Naive thymus-derived CD4-positive, alpha-beta T cell (primary cell): ENCODE results near the gene FAM222A. TPM values are rescaled to one million over a fixed set of nuclear protein-coding genes. Genes with fewer than 3 reads are reported as not detected.

Source experiments
- ATAC-seq: fragments of 150-1000 bp; cut with Tn5 transposase; 2 replicates; pipeline ENCODE4 v1.10.0; 2021; ENCODE audit warnings: mild to moderate bottlenecking, moderate library complexity
- CTCF ChIA-PET: fragments of 350-600 bp; sonication (Branson Sonifier 250); formaldehyde crosslinking; loops from one replicate; lab custom pipeline; 2021; ENCODE audit warnings: antibody characterized with exemption; lab: Charles Lee
- POLR2A ChIA-PET: fragments of 350-600 bp; sonication (Branson Sonifier 250); formaldehyde crosslinking; loops from one replicate; lab custom pipeline; 2021; ENCODE audit warnings: antibody characterized with exemption, inconsistent platforms; lab: Charles Lee
- DNase-seq, 9 donors: peaks; one replicate each; pipeline versions ENCODE4 v3.0.0 to v3.0.0-alpha.2; 2020 to 2022; ENCODE audit warnings: mixed read lengths in 1 of 9
- H3K27ac ChIP-seq: one replicate; pipeline ENCODE4 v1.7.0; 2013; ENCODE audit warnings: mild to moderate bottlenecking, low read depth, low read length, moderate library complexity
- H3K27me3 ChIP-seq, 2 donors: one replicate each; pipeline ENCODE4 v1.7.0; 2013; ENCODE audit warnings: low read length in 2 of 2, mild to moderate bottlenecking in 2 of 2, moderate library complexity in 2 of 2; ENCODE audit not compliant: control insufficient read depth in 2 of 2, insufficient read depth in 2 of 2
- H3K36me3 ChIP-seq, 3 experiments: 1 replicate in 2 of 3; 2 replicates in 1 of 3; pipeline ENCODE4 v1.7.0; 2013; ENCODE audit warnings: low read length in 3 of 3, mild to moderate bottlenecking in 3 of 3, moderate library complexity in 1 of 3; ENCODE audit not compliant: insufficient read depth in 3 of 3, control insufficient read depth in 2 of 3
- H3K4me1 ChIP-seq, 2 donors: one replicate each; pipeline ENCODE4 v1.7.0; 2013; ENCODE audit warnings: low read length in 2 of 2, mild to moderate bottlenecking in 2 of 2, moderate library complexity in 1 of 2; ENCODE audit not compliant: control insufficient read depth in 2 of 2, insufficient read depth in 2 of 2
- H3K4me3 ChIP-seq: 2 replicates; pipeline ENCODE4 v1.7.0; 2013; ENCODE audit warnings: mild to moderate bottlenecking, low read length
- H3K9me3 ChIP-seq, 3 experiments: 1 replicate in 2 of 3; 2 replicates in 1 of 3; pipeline ENCODE4 v1.7.0; 2013; ENCODE audit warnings: low read length in 3 of 3; ENCODE audit not compliant: control insufficient read depth in 2 of 3
- H3K27ac Mint-ChIP-seq, 9 donors: one replicate each; pipeline ENCODE4 v1.8.0; 2020 to 2022; ENCODE audit warnings: mixed read lengths in 9 of 9, mild to moderate bottlenecking in 8 of 9, moderate library complexity in 5 of 9, inconsistent platforms in 2 of 9
- H3K27me3 Mint-ChIP-seq, 5 donors: one replicate each; pipeline ENCODE4 v1.8.0; 2021 to 2022; ENCODE audit warnings: mixed read lengths in 5 of 5, mild to moderate bottlenecking in 1 of 5
- H3K36me3 Mint-ChIP-seq, 5 donors: one replicate each; pipeline ENCODE4 v1.8.0; 2020 to 2022; ENCODE audit warnings: mixed read lengths in 5 of 5, mild to moderate bottlenecking in 3 of 5, inconsistent platforms in 1 of 5
- H3K4me1 Mint-ChIP-seq, 7 donors: one replicate each; pipeline ENCODE4 v1.8.0; 2020 to 2022; ENCODE audit warnings: mixed read lengths in 7 of 7, mild to moderate bottlenecking in 3 of 7, inconsistent platforms in 1 of 7
- H3K4me3 Mint-ChIP-seq, 10 donors: one replicate each; pipeline ENCODE4 v1.8.0; 2020 to 2022; ENCODE audit warnings: mild to moderate bottlenecking in 10 of 10, mixed read lengths in 10 of 10, moderate library complexity in 6 of 10, inconsistent platforms in 2 of 10
- H3K9me3 Mint-ChIP-seq, 11 donors: one replicate each; pipeline ENCODE4 v1.8.0; 2020 to 2022; ENCODE audit warnings: mixed read lengths in 11 of 11, mild to moderate bottlenecking in 4 of 11, inconsistent platforms in 1 of 11, moderate library complexity in 1 of 11
- intact Hi-C, 2 donors: fragments of 100-400 bp; cut with micrococcal nuclease; formaldehyde crosslinking; loops; one replicate each; pipeline ENCODE4 v1.15.1; 2023
- polyA plus RNA-seq, 2 donors: library from polyadenylated mRNA; unstranded; fragments of 300-500 nt; fragmentation: Illumina TruSeq; gene quantifications; one replicate each; pipeline ENCODE4 v1.2.3, GENCODE V29; 2021
- total RNA-seq, 6 experiments: library from RNA in 5 of 6; stranded (reverse) in 5 of 6; gene quantifications; 1 replicate in 5 of 6; 2 replicates in 1 of 6; pipeline ENCODE4 v1.2.3 and lab custom pipeline; 2021 to 2026

Gene FAM222A
- total and polyA plus RNA-seq, 7 experiments from 2014 or later, result 0.08 to 1.6 (median 0.38) TPM

DNA sequence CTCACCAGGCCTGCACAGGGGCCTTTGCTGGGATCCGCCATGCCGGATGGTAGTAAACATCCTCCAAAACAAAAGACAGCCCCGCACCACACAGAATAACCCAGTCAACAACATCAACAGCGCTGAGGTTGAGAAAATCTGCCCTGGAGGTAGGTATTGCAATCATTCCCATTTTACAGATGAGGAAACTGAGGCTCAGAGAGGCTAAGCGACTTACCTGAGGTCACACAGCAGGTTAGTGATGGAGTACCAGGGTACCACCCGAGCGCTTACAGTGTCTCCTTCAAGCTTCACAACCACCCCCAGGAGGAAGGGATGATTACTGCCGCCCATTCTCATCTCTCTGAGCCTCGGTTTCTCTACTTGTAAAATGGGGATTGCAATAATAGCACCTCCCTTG is 104.6 kb downstream of the FAM222A start:
- Histone ChIP-seq H3K27ac (no peak overlapping the region), H3K27me3 (no peaks in the 10 kb centered on the region), H3K36me3 (no peaks in the 10 kb centered on the region), H3K9me3 (no peaks in the 10 kb centered on the region), H3K4me3 (no peak overlapping the region), H3K4me1 (no peaks in the 10 kb centered on the region)
- ChIA-PET POLR2A (no interaction called here), CTCF (no interaction called here)
- H3K27me3 Mint-ChIP-seq, result peaks cover 0 to 16% (median 0%) of the 10 kb centered on the region in 5 donors
- DNase-seq, result no peak
- H3K27ac Mint-ChIP-seq, result no peak overlapping the region
- intact Hi-C loops, result no loop called here
- peaks cover 0 to 1% (median 0%) of the 10 kb centered on the region in 7 donors for H3K4me1 Mint-ChIP-seq
- no peak overlapping the region for H3K4me3 Mint-ChIP-seq
- no peaks in the 10 kb centered on the region for H3K9me3 Mint-ChIP-seq
- no peaks in the 10 kb centered on the region for H3K36me3 Mint-ChIP-seq
- no peak for ATAC-seq

DNA sequence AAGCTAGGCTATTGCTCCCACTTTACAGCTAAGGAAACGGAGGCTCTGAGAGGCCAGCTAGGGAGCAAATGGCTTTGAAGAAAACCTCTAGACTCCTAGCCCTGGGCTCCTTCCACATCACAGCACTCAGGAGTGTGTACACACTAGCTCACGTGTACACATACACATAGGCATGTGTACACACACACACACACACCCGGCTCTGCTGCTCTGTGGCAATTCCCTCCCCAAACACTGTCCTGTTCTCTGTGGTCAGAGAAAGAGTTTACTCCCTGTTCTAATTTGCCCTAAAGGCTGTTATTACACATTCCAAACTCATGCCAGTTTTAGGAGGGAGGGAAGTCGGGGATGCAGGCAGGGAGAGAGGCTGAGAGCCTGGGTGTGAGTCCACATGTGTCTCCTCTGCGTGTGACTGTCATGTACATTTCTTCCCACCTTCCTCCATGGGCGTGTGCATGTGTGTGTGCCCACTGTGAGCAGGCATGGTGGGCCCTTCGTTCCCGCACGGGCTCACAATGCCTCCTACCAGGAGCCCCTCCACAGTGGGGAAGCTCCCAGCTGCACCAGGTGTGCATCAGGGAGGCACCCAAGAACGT is 105.4 kb downstream of the FAM222A start:
- CTCF ChIA-PET, result no interaction called here
- ATAC-seq (no peak), DNase-seq (no peak)
- Histone ChIP-seq H3K4me3 (no peak overlapping the region), H3K27ac (no peak overlapping the region), H3K36me3 (no peaks in the 10 kb centered on the region), H3K4me1 (no peaks in the 10 kb centered on the region), H3K9me3 (no peaks in the 10 kb centered on the region), H3K27me3 (no peaks in the 10 kb centered on the region)
- Mint-ChIP-seq H3K4me3 (no peak overlapping the region), H3K27me3 (peaks cover 0 to 16% (median 0%) of the 10 kb centered on the region in 5 donors), H3K36me3 (no peaks in the 10 kb centered on the region), H3K4me1 (peaks cover 0 to 1% (median 0%) of the 10 kb centered on the region in 7 donors), H3K9me3 (no peaks in the 10 kb centered on the region), H3K27ac (no peak overlapping the region)
- POLR2A ChIA-PET, result no interaction called here
- intact Hi-C loops, result no loop called here

Other genes starting within 250 kb of the FAM222A start
- 10 to 100 TPM; 28.6 to 41.1 (median 29.1) TPM for gene KCTD10, start 236.5 kb upstream of the FAM222A start, total RNA-seq
- gene KCTD10, start 236.5 kb upstream of the FAM222A start, polyA plus RNA-seq, result 10 to 100 TPM; 15.4 to 22.5 TPM
- 10 to 100 TPM; 28.7 to 62.8 (median 35.6) TPM for gene UBE3B, start 236.2 kb upstream of the FAM222A start, total RNA-seq
- gene UBE3B, start 236.2 kb upstream of the FAM222A start, polyA plus RNA-seq, result 10 to 100 TPM; 20.2 to 25.1 TPM
- gene MMAB, start 140.3 kb upstream of the FAM222A start, total RNA-seq, result 10 to 100 TPM; 13.5 to 24.7 (median 20.1) TPM
- 10 to 100 TPM; 26.6 to 43.3 TPM for gene MMAB, start 140.3 kb upstream of the FAM222A start, polyA plus RNA-seq
- gene MVK, start 140.0 kb upstream of the FAM222A start, total RNA-seq, result 10 to 100 TPM; 10.0 to 14.8 (median 11.7) TPM
- gene MVK, start 140.0 kb upstream of the FAM222A start, polyA plus RNA-seq, result 1 to 10 TPM; 1.7 to 3.4 TPM
- gene TRPV4, start 119.6 kb downstream of the FAM222A start, total RNA-seq, result under 1 TPM in 1 of 5 experiments, not detected in 4; 0.81 TPM
- gene TRPV4, start 119.6 kb downstream of the FAM222A start, polyA plus RNA-seq, result not detected
- 10 to 100 TPM; 19.2 to 36.2 (median 22.1) TPM for gene GLTP, start 166.7 kb downstream of the FAM222A start, total RNA-seq
- gene GLTP, start 166.7 kb downstream of the FAM222A start, polyA plus RNA-seq, result 10 to 100 TPM; 30.0 to 35.2 TPM
- 10 to 100 TPM; 21.7 to 40.0 (median 31.8) TPM for gene TCHP, start 186.4 kb downstream of the FAM222A start, total RNA-seq
- 10 to 100 TPM; 10.1 to 15.5 TPM for gene TCHP, start 186.4 kb downstream of the FAM222A start, polyA plus RNA-seq